Right renal pelvis (tissue), 4 donors: Measurements from ENCODE around the gene CDKN2A. TPM values are rescaled to one million over a fixed set of nuclear protein-coding genes. Genes with fewer than 3 reads are reported as not detected.
A peak's percentile ranks its signal among the peaks of the same experiment; 100 is the strongest.

Experiments
- DNase-seq, 4 donors: peaks; one replicate each; pipeline ENCODE4 v3.0.0-alpha.2; 2013; ENCODE audit warnings: low read depth in 4 of 4, low spot score in 3 of 4, missing footprints in 1 of 4
- polyA plus RNA-seq, 4 donors: library from polyadenylated mRNA; unstranded; fragments of 120-200 nt; gene quantifications; one replicate each; pipeline ENCODE4 v1.2.1, GENCODE V29; 2013; ENCODE audit not compliant: insufficient read length in 4 of 4

CDKN2A gene
- polyA plus RNA-seq, result under 1 TPM in 2 of 4 donors, not detected in 2; 0.24 to 0.25 TPM

DNA sequence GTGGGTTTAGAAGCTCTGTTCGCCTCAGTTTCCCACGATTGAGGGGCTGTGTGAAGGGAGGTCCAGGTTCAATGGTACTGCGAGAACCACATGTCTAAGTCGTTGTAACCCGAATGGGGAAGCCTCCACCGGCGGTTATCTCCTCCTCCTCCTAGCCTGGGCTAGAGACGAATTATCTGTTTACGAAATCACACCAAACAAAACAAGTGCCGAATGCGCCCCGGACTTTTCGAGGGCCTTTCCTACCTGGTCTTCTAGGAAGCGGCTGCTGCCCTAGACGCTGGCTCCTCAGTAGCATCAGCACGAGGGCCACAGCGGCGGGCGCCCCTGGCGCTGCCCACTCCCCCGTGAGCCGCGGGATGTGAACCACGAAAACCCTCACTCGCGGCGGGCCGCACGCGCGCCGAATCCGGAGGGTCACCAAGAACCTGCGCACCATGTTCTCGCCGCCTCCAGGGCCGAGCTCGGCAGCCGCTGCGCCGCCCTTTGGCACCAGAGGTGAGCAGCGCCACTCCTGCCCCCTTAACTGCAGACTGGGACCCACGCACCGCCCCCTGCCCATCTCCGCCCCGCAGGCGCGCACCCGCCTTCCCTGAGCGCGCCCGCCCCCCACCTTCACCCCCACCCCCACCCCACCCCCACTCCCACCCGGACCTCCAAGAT is at the start of gene CDKN2A:
TSS of gene CDKN2A (minus strand) at position 500 of the 663 bp plus-strand sequence.
- no peak for DNase-seq

DNA sequence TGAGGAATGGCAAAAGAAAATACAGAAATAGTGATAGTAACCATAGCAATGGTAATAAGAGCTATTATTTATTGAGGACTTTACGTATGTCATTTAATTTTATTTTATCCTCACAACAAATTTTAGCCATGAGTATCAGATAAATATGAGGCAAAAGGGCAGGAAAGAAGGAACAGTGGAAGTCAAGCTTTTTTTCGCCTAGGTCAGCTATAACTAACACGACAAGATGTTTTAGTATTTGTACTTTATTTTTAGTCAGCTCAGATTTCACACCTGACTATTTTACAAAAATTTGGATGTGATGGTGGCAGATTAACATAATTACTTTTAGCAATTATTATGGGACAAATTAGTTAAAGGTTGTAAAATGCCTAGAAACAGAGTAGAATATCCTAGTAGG is 49.7 kb upstream of the CDKN2A start:
- DNase-seq, result no peak

- DNase-seq, result peak in 1 of 4 donors; percentile 10
These were observed 47.6 kb upstream of the CDKN2A start for GRCh38 chr9:22041775-22042174.

DNA sequence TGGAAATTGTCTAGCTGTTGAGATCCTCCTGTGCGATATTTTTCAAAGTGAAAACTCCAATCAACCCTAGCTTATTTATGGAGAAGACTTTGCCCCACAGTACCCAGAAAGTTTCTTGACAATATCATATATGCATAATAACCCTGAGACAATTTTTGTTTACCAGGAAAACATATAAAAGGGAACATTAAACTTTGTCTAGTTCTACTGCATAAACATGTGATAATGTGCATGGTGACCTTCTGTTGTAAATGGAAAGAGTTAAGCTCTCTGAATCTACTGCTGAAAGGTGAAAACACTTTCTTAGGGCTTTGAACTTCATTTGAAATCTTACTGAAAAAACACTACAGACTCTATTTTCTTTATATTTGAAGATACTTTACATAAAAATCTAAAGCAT is 47.2 kb upstream of the CDKN2A start:
- DNase-seq, result no peak

- no peak for DNase-seq
These were observed 46.6 kb upstream of the CDKN2A start for GRCh38 chr9:22040760-22041159.

DNA sequence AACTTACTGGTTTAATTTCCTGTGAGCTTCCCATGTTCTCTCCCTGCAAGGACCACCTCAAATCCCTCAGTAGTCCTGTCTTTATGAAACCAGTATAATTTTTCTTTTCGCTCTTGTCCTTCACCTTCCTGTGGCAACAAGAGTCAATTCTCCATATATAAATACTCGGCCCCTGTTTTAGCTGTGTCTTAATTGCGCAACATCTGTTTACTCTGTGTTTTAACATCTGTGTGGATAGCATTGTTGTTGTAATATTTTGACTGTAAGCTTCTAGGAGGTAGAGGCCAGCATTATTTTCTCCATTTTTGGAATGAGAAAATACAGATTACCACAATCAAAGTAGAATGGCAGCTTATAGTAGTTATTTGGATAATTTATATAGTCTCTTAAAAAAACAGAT is 45.1 kb upstream of the CDKN2A start:
- DNase-seq, result no peak

GRCh38 chr9:22037954-22038690 is 43.9 kb upstream of the CDKN2A start:
- DNase-seq, result no peak

DNA sequence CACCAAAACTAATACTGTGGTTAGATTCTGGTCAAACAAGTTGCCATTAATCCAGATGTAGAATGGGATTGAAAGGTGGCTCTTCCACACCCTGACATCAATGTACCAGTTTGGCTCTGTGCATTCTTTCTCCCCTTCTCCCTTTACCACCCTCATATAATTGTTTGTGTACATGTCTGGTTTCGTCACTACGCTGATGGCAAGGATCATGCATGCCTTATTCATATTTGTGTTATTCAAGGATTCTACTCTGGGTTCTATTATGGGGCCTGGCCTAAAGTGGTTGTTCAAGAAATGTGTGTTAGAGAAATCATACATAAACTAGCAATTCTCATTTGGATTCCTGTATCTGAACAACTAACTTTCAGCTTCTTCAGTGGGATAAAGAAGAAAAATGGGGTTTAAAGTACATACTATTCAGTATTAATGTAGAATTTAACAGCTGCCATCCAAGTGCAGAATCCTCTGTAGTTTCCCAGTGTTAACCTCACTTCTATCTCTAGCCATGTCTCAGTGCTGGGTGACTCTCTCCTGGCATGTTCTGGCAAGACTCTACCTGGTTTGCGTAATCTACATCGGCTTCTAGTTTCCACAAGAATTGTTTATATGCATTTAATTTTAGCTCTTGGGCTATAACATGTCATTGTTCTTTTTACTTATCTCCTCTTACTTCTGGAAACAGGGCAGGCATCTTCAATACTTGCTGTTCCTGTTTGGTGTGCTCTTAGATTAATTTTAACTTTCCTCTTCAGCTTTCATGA is 42.9 kb upstream of the CDKN2A start:
- DNase-seq, result no peak

DNA sequence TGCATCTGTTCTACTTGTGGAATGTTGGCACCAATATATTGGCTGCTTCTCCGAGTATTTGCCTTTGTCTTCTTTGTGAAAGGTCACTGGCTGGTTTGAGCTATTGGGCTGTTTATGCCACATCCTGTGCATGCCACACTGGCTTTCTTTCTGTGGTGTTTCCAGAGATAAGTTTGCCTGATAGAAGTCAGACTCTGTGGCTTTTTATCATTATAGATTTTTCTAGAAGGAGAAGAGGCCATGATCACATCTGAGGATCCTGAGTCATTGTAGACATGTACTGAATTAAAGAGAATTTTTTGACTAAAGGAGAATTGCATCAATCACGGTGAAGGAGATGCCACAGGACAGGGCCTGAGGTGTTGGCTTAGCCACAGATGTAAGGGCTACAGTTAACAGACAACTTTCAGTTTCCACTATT is 41.4 kb upstream of the CDKN2A start:
- no peak for DNase-seq

DNA sequence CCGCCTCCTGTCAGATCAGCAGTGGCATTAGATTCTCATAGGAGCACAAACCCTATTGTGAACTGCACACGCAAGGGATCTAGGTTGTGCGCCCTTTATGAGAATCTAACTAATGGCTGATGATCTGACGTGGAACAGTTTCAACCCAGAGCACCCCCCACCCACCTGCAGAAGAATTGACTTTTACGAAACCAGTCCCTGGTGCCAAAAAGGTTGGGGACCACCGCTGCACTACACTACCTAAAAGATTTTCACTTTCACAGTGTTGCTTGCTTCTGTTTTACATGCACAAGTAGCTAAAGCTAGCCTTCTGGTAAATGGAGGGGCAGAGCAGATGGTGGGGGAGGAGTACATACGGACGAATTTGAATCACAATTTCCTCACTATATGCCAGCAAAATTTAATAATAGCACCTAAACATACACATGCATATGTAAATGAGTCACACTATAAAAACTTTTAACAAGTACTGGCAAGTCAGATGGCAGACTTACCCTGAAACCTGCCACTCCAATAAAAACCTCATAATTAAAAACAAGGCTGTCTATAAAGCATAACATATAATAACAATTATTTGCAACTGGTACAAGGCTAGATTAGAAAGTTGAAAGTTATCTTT is 38.9 kb upstream of the CDKN2A start:
- no peak for DNase-seq

GRCh38 chr9:22031655-22032411 is 37.6 kb upstream of the CDKN2A start:
- DNase-seq, result no peak

DNA sequence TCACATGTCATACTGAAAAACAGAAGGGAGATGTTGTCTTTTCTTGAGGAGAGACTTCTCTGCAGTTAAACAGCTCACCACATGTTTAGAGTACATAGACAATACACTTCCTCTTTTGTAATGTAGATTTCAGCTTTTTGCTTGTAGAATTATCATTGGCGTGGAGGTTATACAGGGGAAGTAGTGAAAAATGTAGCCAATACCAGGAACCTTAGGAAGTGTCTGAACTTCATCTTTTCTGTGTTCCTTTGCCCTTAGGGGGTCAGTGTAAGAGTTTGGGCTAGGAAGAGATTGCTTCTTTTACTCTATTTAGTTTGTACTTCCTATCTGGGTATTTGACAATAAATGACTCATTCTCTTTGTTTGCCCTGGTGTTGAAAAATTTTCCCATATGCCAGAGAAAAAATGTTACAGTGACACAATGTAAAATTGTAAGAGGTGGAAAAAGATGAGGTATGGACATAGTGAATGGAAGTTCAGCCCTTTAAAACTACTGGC is 36.0 kb upstream of the CDKN2A start:
- no peak for DNase-seq

GRCh38 chr9:22029231-22029630 is 35.0 kb upstream of the CDKN2A start:
- no peak for DNase-seq

- no peak for DNase-seq
These were observed 34.2 kb upstream of the CDKN2A start for GRCh38 chr9:22028394-22028793.

GRCh38 chr9:22026696-22027095 is 32.5 kb upstream of the CDKN2A start:
- no peak for DNase-seq

GRCh38 chr9:22022396-22022795 is 28.2 kb upstream of the CDKN2A start:
- DNase-seq, result no peak

- peak in 1 of 4 donors; percentile 51 for DNase-seq
These were observed 16.9 kb upstream of the CDKN2A start for GRCh38 chr9:22010866-22011625.

DNA sequence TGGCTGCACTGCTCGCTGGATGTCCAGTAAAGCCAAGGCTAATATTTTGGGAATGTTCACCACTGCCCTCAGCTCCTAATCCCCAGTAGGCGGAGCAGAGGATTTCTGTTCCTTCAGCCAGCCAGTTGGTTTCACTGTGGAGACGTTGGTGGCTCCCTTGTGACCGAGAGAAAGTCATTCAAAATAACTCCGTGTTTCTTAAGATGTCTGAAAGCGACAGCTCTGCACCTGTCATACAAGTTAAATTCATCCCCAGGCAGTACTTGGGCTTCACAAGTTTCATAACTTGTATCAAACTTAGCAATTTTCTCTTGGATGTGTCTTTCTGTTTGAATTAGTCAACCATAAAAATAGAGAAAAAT is 15.3 kb upstream of the CDKN2A start:
- DNase-seq, result no peak

GRCh38 chr9:22008717-22009505 is 14.7 kb upstream of the CDKN2A start, which contains the start of gene CDKN2B:
TSS of gene CDKN2B (minus strand) at chr9:22009305. CDS start at chr9:22008953, 352 bp downstream.
- peak; percentile 64 to 78 (median 71) for DNase-seq
